ENCODE results near the gene MISP3. TPM values are rescaled to one million over a fixed set of nuclear protein-coding genes. Genes with fewer than 3 reads are reported as not detected.
A peak's percentile ranks its signal among the peaks of the same experiment; 100 is the strongest.

MISP3 gene
- total RNA-seq, 4 donors from 2014 or later: 10.5 to 18.5 (median 15.9) TPM

DNA sequence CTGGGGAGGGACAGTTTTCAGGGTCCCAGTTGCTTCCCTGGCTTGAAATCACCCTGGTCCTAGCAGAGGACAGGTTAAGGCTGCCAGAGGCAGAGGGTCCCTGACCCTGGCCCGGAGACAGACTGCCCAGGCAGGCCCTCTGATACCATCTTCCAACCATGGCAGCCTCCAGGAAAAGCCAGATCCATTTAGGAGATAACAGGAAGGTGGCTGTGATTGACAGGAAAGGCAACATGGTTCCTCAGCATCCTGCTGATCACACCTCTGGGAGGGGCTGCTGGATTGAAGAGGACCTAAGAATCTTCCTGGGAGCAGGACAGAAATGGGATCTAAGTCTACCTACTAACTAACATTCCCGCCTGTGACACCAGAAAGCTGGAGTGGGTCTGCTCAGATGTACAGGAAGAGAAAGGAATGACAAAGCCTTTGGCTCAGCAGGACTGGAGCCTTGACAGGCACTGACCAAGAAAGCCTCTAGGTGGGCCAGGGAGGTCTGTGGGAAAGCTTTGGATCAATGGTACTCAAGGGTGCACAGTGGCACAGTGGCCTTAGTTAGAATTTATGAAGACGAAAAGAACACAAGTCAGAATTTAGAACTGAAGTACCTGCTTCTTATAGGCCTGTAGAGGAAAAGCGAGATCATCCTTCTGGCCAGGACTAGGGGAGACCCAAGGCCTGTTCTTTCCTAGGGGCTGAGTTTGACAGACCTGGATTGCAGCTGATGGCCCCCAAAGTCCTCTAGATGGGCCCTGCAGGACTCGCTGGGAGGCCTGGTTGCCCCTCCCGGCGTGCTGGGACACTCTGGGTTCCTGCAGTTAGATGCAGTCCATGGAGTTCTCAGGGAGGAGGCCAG is 47.3 kb downstream of the MISP3 start:
- DNase-seq (ENCODE audit: low spot score in 2 of 2): no peak
- Histone ChIP-seq H3K27ac (peak overlapping the region; percentile 98), H3K9me3 (no peaks in the 10 kb centered on the region), H3K36me3 (no peaks in the 10 kb centered on the region), H3K4me3 (no peak overlapping the region), H3K27me3 (no peaks in the 10 kb centered on the region), H3K4me1 (peaks cover 40% of the 10 kb centered on the region)
- TF ChIP-seq, protein P1, sequence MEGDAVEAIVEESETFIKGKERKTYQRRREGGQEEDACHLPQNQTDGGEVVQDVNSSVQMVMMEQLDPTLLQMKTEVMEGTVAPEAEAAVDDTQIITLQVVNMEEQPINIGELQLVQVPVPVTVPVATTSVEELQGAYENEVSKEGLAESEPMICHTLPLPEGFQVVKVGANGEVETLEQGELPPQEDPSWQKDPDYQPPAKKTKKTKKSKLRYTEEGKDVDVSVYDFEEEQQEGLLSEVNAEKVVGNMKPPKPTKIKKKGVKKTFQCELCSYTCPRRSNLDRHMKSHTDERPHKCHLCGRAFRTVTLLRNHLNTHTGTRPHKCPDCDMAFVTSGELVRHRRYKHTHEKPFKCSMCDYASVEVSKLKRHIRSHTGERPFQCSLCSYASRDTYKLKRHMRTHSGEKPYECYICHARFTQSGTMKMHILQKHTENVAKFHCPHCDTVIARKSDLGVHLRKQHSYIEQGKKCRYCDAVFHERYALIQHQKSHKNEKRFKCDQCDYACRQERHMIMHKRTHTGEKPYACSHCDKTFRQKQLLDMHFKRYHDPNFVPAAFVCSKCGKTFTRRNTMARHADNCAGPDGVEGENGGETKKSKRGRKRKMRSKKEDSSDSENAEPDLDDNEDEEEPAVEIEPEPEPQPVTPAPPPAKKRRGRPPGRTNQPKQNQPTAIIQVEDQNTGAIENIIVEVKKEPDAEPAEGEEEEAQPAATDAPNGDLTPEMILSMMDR (IDR thresholded peaks at IDR 0.05): no peak
- TF ChIP-seq POLR2A (IDR thresholded peaks at IDR 0.05) (no peak), EP300 (IDR thresholded peaks at IDR 0.05) (no peak), POLR2AphosphoS5 (IDR thresholded peaks at IDR 0.05) (no peak)
- 93% methylated on average over 7 of the region's 7 CpGs for WGBS

DNA sequence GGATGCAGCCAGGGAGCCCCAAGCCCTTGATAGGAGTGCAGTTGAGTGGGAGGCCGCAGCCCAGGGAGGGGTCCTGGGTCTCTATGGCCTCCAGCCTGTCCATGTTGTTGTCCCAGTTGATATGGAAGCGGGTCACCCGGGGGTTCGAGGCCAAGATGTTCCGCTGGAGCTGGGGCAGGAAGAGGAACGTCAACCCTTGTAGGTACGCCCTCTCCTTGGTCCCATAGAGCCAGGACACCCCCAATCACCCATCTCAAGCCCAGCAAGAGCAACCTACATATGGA is 47.9 kb downstream of the MISP3 start:
- Histone ChIP-seq H3K9me3 (no peaks in the 10 kb centered on the region), H3K27ac (no peak overlapping the region), H3K4me1 (peaks cover 35% of the 10 kb centered on the region), H3K36me3 (no peaks in the 10 kb centered on the region), H3K27me3 (no peaks in the 10 kb centered on the region), H3K4me3 (no peak overlapping the region)
- DNase-seq (ENCODE audit: low spot score in 2 of 2): peak in 1 of 2 donors; percentile 66
- TF ChIP-seq POLR2A (IDR thresholded peaks at IDR 0.05) (no peak), POLR2AphosphoS5 (IDR thresholded peaks at IDR 0.05) (no peak), EP300 (IDR thresholded peaks at IDR 0.05) (no peak)
- TF ChIP-seq, protein P1 (IDR thresholded peaks at IDR 0.05): no peak
- 93% methylated on average over 7 of the region's 7 CpGs for WGBS

- Histone ChIP-seq H3K4me3 (no peak overlapping the region), H3K27ac (no peak overlapping the region), H3K4me1 (peaks cover 17% of the 10 kb centered on the region), H3K27me3 (no peaks in the 10 kb centered on the region), H3K9me3 (no peaks in the 10 kb centered on the region), H3K36me3 (no peaks in the 10 kb centered on the region)
- TF ChIP-seq EP300 (IDR thresholded peaks at IDR 0.05) (no peak), POLR2AphosphoS5 (IDR thresholded peaks at IDR 0.05) (no peak), POLR2A (IDR thresholded peaks at IDR 0.05) (no peak)
- TF ChIP-seq, protein P1 (IDR thresholded peaks at IDR 0.05): no peak
- no peak for DNase-seq (ENCODE audit: low spot score in 2 of 2)
- 89% methylated on average over 6 of the region's 6 CpGs for WGBS
These were observed 50.3 kb downstream of the MISP3 start for GRCh38 chr19:14122924-14123323.

Other genes starting within 250 kb of the MISP3 start
- gene NANOS3, start 195.7 kb upstream of the MISP3 start, total RNA-seq: not detected
- gene BRME1, start 166.7 kb upstream of the MISP3 start, total RNA-seq: 10 to 100 TPM in 2 of 4 donors, 1 to 10 TPM in 2; 7.6 to 23.0 (median 9.9) TPM
- gene CC2D1A, start 166.6 kb upstream of the MISP3 start, total RNA-seq: 10 to 100 TPM; 48.0 to 94.9 (median 66.7) TPM
- 10 to 100 TPM in 1 of 4 donors, 1 to 10 TPM in 3; 2.3 to 10.6 (median 5.7) TPM for gene PODNL1, start 134.4 kb upstream of the MISP3 start, total RNA-seq
- gene DCAF15, start 120.3 kb upstream of the MISP3 start, total RNA-seq: 10 to 100 TPM; 38.3 to 52.3 (median 46.2) TPM
- 10 to 100 TPM in 2 of 4 donors, 1 to 10 TPM in 2; 6.8 to 13.2 (median 10.1) TPM for gene RFX1, start 66.5 kb upstream of the MISP3 start, total RNA-seq
- not detected for gene RLN3, start 44.6 kb upstream of the MISP3 start, total RNA-seq
- 1 to 10 TPM in 3 of 4 donors, under 1 TPM in 1; 0.76 to 2.5 (median 1.5) TPM for gene IL27RA, start 41.0 kb upstream of the MISP3 start, total RNA-seq
- not detected for gene PALM3, start 10.7 kb upstream of the MISP3 start, total RNA-seq
- gene C19orf67, start 13.0 kb downstream of the MISP3 start, total RNA-seq: not detected
- 10 to 100 TPM; 22.4 to 34.9 (median 29.1) TPM for gene SAMD1, start 18.0 kb downstream of the MISP3 start, total RNA-seq
- 10 to 100 TPM; 22.1 to 42.6 (median 31.2) TPM for gene PRKACA, start 45.0 kb downstream of the MISP3 start, total RNA-seq
- gene ASF1B, start 63.8 kb downstream of the MISP3 start, total RNA-seq: 1 to 10 TPM; 3.4 to 8.8 (median 7.8) TPM
- 10 to 100 TPM; 22.3 to 36.4 (median 27.3) TPM for gene ADGRL1, start 133.4 kb downstream of the MISP3 start, total RNA-seq

Measured in suprapubic skin (tissue), 4 donors.